NT2/D1 (cell line): ENCODE data around the gene NTRK3.

ENCODE experiments used
- SUZ12 ChIP-seq: IDR thresholded peaks from 2 replicates; pipeline ENCODE4 v1.6.1; 2011; ENCODE audit not compliant: insufficient read length, insufficient read depth; ENCODE audit errors: extremely low read depth
- YY1 ChIP-seq: IDR thresholded peaks from 2 replicates; pipeline ENCODE4 v1.6.1; 2011; ENCODE audit not compliant: insufficient read length, insufficient read depth
- ZNF274 ChIP-seq: IDR thresholded peaks from 2 replicates; pipeline ENCODE4 v1.6.1; 2011; ENCODE audit warnings: mild to moderate bottlenecking, low read depth, low read length

DNA sequence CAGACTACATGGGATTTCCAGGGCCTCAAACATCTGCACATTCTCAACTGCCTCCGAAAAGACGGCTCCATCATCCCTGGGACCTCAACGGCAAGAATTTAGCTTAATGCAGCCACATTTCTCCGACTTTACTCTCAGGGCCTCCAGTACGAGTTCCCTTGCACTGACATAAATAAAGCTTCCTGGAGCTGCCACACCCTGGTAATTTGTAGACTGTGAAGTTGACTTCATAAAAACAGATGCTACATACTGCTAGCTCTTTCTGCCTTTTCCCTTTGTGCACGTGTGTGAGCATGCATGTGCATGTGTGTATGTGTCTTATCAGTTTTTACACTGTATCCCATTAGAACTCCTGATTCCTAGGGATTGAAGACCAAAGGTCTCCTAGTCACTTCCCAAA, 122.7 kb downstream of the NTRK3 start:
- no peak for TF ChIP-seq YY1
- no peak for TF ChIP-seq ZNF274
- TF ChIP-seq SUZ12: no peak
